ENCODE data around the gene ARHGAP30. TPM values are rescaled to one million over a fixed set of nuclear protein-coding genes. Genes with fewer than 3 reads are reported as not detected.

The ARHGAP30 gene
- total RNA-seq, 4 donors from 2014 or later, result 0.88 to 3.4 (median 2.6) TPM

- no peak for DNase-seq
- Histone ChIP-seq H3K9me3 (no peaks in the 10 kb centered on the region), H3K27ac (no peak overlapping the region), H3K27me3 (no peaks in the 10 kb centered on the region), H3K4me1 (no peaks in the 10 kb centered on the region), H3K36me3 (no peaks in the 10 kb centered on the region), H3K4me3 (no peak overlapping the region)
- intact Hi-C loops (cut with DNase I; ENCODE audit: low total_unique reads), result no loop called here
- no peak for TF ChIP-seq POLR2A (IDR thresholded peaks at IDR 0.05)
- no peak for TF ChIP-seq CTCF (IDR thresholded peaks at IDR 0.05)
Measured at GRCh38 chr1:161080441-161081405, 11.0 kb upstream of the ARHGAP30 start.

GRCh38 chr1:161079436-161080110, 9.9 kb upstream of the ARHGAP30 start:
- Histone ChIP-seq H3K36me3 (no peaks in the 10 kb centered on the region), H3K9me3 (no peaks in the 10 kb centered on the region), H3K4me3 (no peak overlapping the region), H3K4me1 (no peaks in the 10 kb centered on the region), H3K27me3 (no peaks in the 10 kb centered on the region), H3K27ac (no peak overlapping the region)
- intact Hi-C loops (cut with DNase I; ENCODE audit: low total_unique reads), result no loop called here
- TF ChIP-seq CTCF (IDR thresholded peaks at IDR 0.05), result no peak
- no peak for TF ChIP-seq POLR2A (IDR thresholded peaks at IDR 0.05)
- DNase-seq, result no peak

GRCh38 chr1:161077426-161077825, 7.7 kb upstream of the ARHGAP30 start:
- H3K27ac ChIP-seq, result no peak overlapping the region
- H3K36me3 ChIP-seq, result no peaks in the 10 kb centered on the region
- TF ChIP-seq CTCF (IDR thresholded peaks at IDR 0.05), result no peak
- no peak for TF ChIP-seq POLR2A (IDR thresholded peaks at IDR 0.05)
- no peaks in the 10 kb centered on the region for H3K9me3 ChIP-seq
- intact Hi-C loops (cut with DNase I; ENCODE audit: low total_unique reads), result no loop called here
- H3K4me3 ChIP-seq, result no peak overlapping the region
- H3K4me1 ChIP-seq, result no peaks in the 10 kb centered on the region
- DNase-seq, result no peak
- no peaks in the 10 kb centered on the region for H3K27me3 ChIP-seq

DNA sequence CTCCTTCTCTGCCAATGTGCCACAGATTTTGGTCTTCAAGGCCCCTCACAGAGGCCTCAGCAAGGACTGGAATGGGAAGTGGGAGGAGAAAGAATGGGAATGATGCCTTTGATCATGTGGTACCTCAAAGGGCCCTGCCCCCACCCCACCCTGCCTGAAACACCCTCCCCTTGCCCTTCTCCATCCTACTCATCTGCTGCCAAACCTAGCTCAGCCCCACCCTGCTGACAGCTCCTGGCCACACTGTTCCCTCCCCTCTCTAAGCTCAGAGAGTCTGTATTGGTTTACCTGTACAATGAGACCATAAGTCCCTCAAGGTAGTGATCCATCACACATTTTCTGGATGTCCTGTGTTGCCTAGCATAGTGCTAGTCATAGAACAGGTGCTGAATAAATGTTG, 6.7 kb upstream of the ARHGAP30 start:
- no peak for DNase-seq
- intact Hi-C loops (cut with DNase I; ENCODE audit: low total_unique reads), result no loop called here
- Histone ChIP-seq H3K4me1 (no peaks in the 10 kb centered on the region), H3K27ac (no peak overlapping the region), H3K36me3 (no peaks in the 10 kb centered on the region), H3K4me3 (no peak overlapping the region), H3K27me3 (no peaks in the 10 kb centered on the region), H3K9me3 (no peaks in the 10 kb centered on the region)
- TF ChIP-seq POLR2A (IDR thresholded peaks at IDR 0.05) (no peak), CTCF (IDR thresholded peaks at IDR 0.05) (no peak)
